MM.1S (cell line): ENCODE results near the gene FAM163A.

Experiments
- DNase-seq: peaks from one replicate; pipeline ENCODE4 v3.0.0-alpha.2; 2015
- H2AFZ ChIP-seq: fragments of 300-600 bp; sonication (generic); 2 replicates; pipeline ENCODE4 v1.6.0; 2016; ENCODE audit warnings: antibody characterized with exemption, low read length
- H3F3A ChIP-seq: fragments of 300-600 bp; sonication (generic); 2 replicates; pipeline ENCODE4 v1.6.1; 2016; ENCODE audit warnings: mild to moderate bottlenecking, antibody characterized with exemption, low read length, moderate library complexity, mixed read lengths; ENCODE audit not compliant: insufficient read depth
- H3K27ac ChIP-seq: fragments of 300-600 bp; sonication (generic); 2 replicates; pipeline ENCODE4 v1.5.1; 2016; ENCODE audit warnings: mild to moderate bottlenecking, low read length
- H3K27me3 ChIP-seq: fragments of 300-600 bp; sonication (generic); replicated peaks from 2 replicates; pipeline ENCODE4 v1.6.0; 2016; ENCODE audit warnings: low read length; ENCODE audit not compliant: insufficient read depth
- H3K36me3 ChIP-seq: fragments of 300-600 bp; sonication (generic); replicated peaks from 2 replicates; pipeline ENCODE4 v1.6.1; 2016; ENCODE audit warnings: mild to moderate bottlenecking, low read length, mixed read lengths; ENCODE audit not compliant: insufficient read depth
- H3K4me1 ChIP-seq: fragments of 300-600 bp; sonication (generic); 2 replicates; pipeline ENCODE4 v1.6.1; 2016; ENCODE audit warnings: low read length, mixed read lengths
- H3K4me2 ChIP-seq: fragments of 300-600 bp; sonication (generic); 2 replicates; pipeline ENCODE4 v1.6.0; 2016; ENCODE audit warnings: low read depth, low read length
- H3K4me3 ChIP-seq: fragments of 300-600 bp; sonication (generic); 2 replicates; pipeline ENCODE4 v1.5.1; 2016; ENCODE audit warnings: low read length, mixed read lengths
- H3K79me2 ChIP-seq: fragments of 300-600 bp; sonication (generic); 2 replicates; pipeline ENCODE4 v1.6.1; 2016; ENCODE audit warnings: mixed run types, low read length, mixed read lengths
- H3K9ac ChIP-seq: fragments of 300-600 bp; sonication (generic); 2 replicates; pipeline ENCODE4 v1.6.1; 2016; ENCODE audit warnings: low read length, mixed read lengths
- H3K9me2 ChIP-seq: fragments of 300-600 bp; sonication (generic); replicated peaks from 2 replicates; pipeline ENCODE4 v1.6.1; 2016; ENCODE audit warnings: mild to moderate bottlenecking, low read length, mixed read lengths; ENCODE audit not compliant: insufficient read depth
- H3K9me3 ChIP-seq: fragments of 300-600 bp; sonication (generic); replicated peaks from 2 replicates; pipeline ENCODE4 v1.6.1; 2016; ENCODE audit warnings: mild to moderate bottlenecking, low read length, mixed read lengths; ENCODE audit not compliant: insufficient read depth
- H4K20me1 ChIP-seq: fragments of 300-600 bp; sonication (generic); 2 replicates; pipeline ENCODE4 v1.6.1; 2016; ENCODE audit warnings: mild to moderate bottlenecking, low read length, moderate library complexity, mixed read lengths; ENCODE audit not compliant: insufficient read depth
- CTCF ChIP-seq: fragments of 300-600 bp; sonication (generic); IDR thresholded peaks from 2 replicates; pipeline ENCODE4 v1.5.1; 2016; ENCODE audit warnings: antibody characterized with exemption, low read length, mixed read lengths
- EZH2 ChIP-seq: fragments of 300-600 bp; sonication (generic); optimal IDR thresholded peaks from 2 replicates; pipeline ENCODE3; 2017; ENCODE audit warnings: low read depth, mild to moderate bottlenecking, antibody characterized with exemption, low read length, mixed read lengths
- EZH2phosphoT487 ChIP-seq: fragments of 300-600 bp; sonication (generic); IDR thresholded peaks from 2 replicates; pipeline ENCODE4 v1.6.1; 2018; ENCODE audit warnings: antibody characterized with exemption, low read length

Gene FAM163A

GRCh38 chr1:179822065-179822464, 79.0 kb downstream of the FAM163A start:
- peak; percentile 43 for DNase-seq
- no peaks in the 10 kb centered on the region for H3K9me3 ChIP-seq
- no peak for TF ChIP-seq EZH2
- no peak for TF ChIP-seq CTCF
- no peak for TF ChIP-seq EZH2phosphoT487
- peak overlapping the region; percentile 22; the same call in 1 of the 2 replicates for H3K27ac ChIP-seq
- no peaks in the 10 kb centered on the region for H4K20me1 ChIP-seq
- H3K4me2 ChIP-seq: no peak overlapping the region
- peaks cover 5% of the 10 kb centered on the region; the same call in 1 of the 2 replicates for H3F3A ChIP-seq
- H3K9ac ChIP-seq: no peak overlapping the region
- no peaks in the 10 kb centered on the region for H3K27me3 ChIP-seq
- H3K9me2 ChIP-seq: no peaks in the 10 kb centered on the region
- no peak overlapping the region for H2AFZ ChIP-seq
- H3K79me2 ChIP-seq: no peaks in the 10 kb centered on the region
- H3K36me3 ChIP-seq: no peaks in the 10 kb centered on the region
- no peak overlapping the region for H3K4me3 ChIP-seq
- peaks cover 15% of the 10 kb centered on the region; the same call in 1 of the 2 replicates for H3K4me1 ChIP-seq

GRCh38 chr1:179823693-179824092, 80.6 kb downstream of the FAM163A start:
- no peaks in the 10 kb centered on the region for H3K36me3 ChIP-seq
- H3K9me3 ChIP-seq: no peaks in the 10 kb centered on the region
- TF ChIP-seq EZH2 (no peak), CTCF (no peak), EZH2phosphoT487 (no peak)
- H3F3A ChIP-seq: peaks cover 5% of the 10 kb centered on the region; the same call in 1 of the 2 replicates
- no peaks in the 10 kb centered on the region for H3K9me2 ChIP-seq
- DNase-seq: no peak
- no peaks in the 10 kb centered on the region for H3K27me3 ChIP-seq
- H3K4me2 ChIP-seq: no peak overlapping the region
- H3K9ac ChIP-seq: no peak overlapping the region
- H4K20me1 ChIP-seq: no peaks in the 10 kb centered on the region
- H3K4me1 ChIP-seq: peaks cover 15% of the 10 kb centered on the region; the same call in 1 of the 2 replicates
- no peak overlapping the region for H3K4me3 ChIP-seq
- H3K27ac ChIP-seq: no peak overlapping the region
- no peaks in the 10 kb centered on the region for H3K79me2 ChIP-seq
- H2AFZ ChIP-seq: no peak overlapping the region

GRCh38 chr1:179824265-179824664, 81.2 kb downstream of the FAM163A start:
- TF ChIP-seq EZH2phosphoT487 (no peak), EZH2 (no peak), CTCF (no peak)
- Histone ChIP-seq H3K4me3 (no peak overlapping the region), H3K9me3 (no peaks in the 10 kb centered on the region), H3K27me3 (no peaks in the 10 kb centered on the region), H3K27ac (no peak overlapping the region), H3K79me2 (no peaks in the 10 kb centered on the region), H4K20me1 (no peaks in the 10 kb centered on the region), H3K9me2 (no peaks in the 10 kb centered on the region), H3K36me3 (no peaks in the 10 kb centered on the region), H3F3A (peaks cover 5% of the 10 kb centered on the region; the same call in 1 of the 2 replicates), H3K9ac (no peak overlapping the region), H3K4me2 (no peak overlapping the region), H2AFZ (no peak overlapping the region), H3K4me1 (peaks cover 15% of the 10 kb centered on the region; the same call in 1 of the 2 replicates)
- DNase-seq: no peak
